ENCODE data around the gene BBC3.

- no peak for TF ChIP-seq POLR2A (IDR thresholded peaks at IDR 0.05)
- TF ChIP-seq, protein P1, sequence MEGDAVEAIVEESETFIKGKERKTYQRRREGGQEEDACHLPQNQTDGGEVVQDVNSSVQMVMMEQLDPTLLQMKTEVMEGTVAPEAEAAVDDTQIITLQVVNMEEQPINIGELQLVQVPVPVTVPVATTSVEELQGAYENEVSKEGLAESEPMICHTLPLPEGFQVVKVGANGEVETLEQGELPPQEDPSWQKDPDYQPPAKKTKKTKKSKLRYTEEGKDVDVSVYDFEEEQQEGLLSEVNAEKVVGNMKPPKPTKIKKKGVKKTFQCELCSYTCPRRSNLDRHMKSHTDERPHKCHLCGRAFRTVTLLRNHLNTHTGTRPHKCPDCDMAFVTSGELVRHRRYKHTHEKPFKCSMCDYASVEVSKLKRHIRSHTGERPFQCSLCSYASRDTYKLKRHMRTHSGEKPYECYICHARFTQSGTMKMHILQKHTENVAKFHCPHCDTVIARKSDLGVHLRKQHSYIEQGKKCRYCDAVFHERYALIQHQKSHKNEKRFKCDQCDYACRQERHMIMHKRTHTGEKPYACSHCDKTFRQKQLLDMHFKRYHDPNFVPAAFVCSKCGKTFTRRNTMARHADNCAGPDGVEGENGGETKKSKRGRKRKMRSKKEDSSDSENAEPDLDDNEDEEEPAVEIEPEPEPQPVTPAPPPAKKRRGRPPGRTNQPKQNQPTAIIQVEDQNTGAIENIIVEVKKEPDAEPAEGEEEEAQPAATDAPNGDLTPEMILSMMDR (IDR thresholded peaks at IDR 0.05): no peak
Observed at GRCh38 chr19:47228937-47229675, 1.9 kb downstream of the BBC3 start.
